NCI-H2196 treated with DMSO at 0.1 percent for 48 hours (cell line): Measurements from ENCODE around the gene GABBR2.
"Not testable (repeated sequence)": the region's sequence is repeated elsewhere in the genome, so short reads cannot be mapped to it uniquely, and the experiment has no call there.

Experiments
- DNase-seq: peaks from one replicate; lab custom pipeline; 2025; ENCODE audit not compliant: unreplicated experiment; lab: John Stamatoyannopoulos, UW

Gene GABBR2

DNA sequence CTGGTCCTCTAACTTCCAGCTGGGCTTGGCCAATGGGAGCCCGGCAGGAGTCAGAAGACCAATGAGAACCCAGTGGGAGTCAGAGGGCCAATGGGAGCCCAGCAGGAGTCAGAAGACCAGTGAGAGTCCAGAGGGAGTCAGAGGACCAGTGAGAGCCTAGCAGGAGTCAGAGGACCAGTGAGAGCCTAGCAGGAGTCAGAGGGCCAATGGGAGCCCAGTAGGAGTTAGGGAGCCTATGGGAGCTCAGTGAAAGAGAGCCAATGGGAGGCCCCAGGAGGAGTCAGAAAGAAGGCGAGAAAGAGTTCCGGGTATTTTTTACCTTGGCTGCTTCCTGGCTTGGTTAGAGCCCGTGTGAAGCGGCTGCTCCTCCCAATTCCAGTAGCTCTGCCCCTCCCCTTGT, 191.0 kb downstream of the GABBR2 start:
- no peak for DNase-seq

- DNase-seq, result no peak
Observed at GRCh38 chr9:98516897-98517503, 191.7 kb downstream of the GABBR2 start.

- DNase-seq, result no peak
Observed at GRCh38 chr9:98516205-98516896, 192.4 kb downstream of the GABBR2 start.

- no peak for DNase-seq
Observed at GRCh38 chr9:98515506-98516204, 193.1 kb downstream of the GABBR2 start.

DNA sequence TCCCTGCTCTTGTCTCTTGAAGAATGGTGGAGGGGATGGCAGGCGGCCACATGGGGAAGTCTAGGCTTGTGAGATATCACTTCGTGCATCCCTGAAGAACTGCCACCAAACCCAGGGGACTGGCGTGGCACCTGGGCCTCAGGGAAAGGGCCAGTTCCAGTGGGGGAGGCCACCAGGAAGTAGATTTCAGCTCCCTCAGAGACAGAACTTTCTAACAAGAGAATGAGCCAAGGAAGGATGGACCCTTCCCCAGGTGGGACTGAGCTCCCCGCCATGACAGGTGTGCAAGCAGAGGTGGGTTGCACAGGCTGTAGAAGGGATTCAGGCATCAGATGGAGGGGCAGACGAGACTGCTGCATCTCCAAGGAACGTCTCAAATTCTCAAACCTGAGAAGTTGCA, 193.9 kb downstream of the GABBR2 start:
- DNase-seq, result no peak

DNA sequence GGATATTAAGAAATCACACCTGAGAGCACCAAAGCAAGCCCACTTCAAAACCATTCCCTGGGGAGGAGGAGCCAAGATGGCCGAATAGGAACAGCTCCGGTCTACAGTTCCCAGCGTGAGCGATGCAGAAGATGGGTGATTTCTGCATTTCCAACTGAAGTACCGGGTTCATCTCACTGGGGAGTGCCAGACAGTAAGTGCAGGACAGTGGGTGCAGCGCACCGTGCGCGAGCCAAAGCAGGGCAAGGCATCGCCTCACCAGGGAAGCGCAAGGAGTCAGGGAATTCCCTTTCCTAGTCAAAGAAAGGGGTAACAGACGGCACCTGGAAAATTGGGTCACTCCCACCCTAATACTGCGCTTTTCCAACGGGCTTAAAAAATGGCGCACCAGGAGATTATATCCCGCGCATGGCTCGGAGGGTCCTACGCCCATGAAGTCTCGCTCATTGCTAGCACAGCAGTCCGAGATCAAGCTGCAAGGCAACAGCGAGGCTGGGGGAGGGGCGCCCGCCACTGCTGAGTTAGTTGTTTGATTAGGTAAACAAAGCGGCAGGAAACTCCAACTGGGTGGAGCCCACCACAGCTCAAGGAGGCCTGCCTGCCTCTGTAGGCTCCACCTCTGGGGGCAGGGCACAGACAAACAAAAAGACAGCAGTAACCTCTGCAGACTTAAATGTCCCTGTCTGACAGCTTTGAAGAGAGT, 200.4 kb downstream of the GABBR2 start:
- DNase-seq, result not testable (repeated sequence)

GRCh38 chr9:98506422-98507054, 202.2 kb downstream of the GABBR2 start:
- no peak for DNase-seq

GRCh38 chr9:98504298-98505282, 204.1 kb downstream of the GABBR2 start:
- no peak for DNase-seq

- DNase-seq, result no peak
Observed at GRCh38 chr9:98503867-98504266, 204.9 kb downstream of the GABBR2 start.

DNA sequence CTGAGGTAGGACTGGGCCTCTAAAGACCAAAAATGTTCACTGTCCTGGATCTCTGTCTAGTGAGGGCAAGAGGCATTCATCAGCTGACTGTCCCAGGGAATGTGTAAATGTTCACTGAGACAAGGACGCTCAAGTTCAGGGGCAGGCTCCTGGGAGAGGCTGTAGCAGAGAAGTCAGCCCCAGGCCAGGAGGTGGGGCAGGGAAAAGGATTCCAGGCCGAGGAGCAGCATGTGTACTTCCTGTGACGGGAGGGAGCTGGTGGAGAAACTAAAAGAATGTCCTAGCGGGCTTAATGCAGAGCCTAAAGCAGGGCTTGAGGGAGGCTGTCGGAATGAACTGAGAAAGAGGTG, 205.8 kb downstream of the GABBR2 start:
- DNase-seq, result no peak

DNA sequence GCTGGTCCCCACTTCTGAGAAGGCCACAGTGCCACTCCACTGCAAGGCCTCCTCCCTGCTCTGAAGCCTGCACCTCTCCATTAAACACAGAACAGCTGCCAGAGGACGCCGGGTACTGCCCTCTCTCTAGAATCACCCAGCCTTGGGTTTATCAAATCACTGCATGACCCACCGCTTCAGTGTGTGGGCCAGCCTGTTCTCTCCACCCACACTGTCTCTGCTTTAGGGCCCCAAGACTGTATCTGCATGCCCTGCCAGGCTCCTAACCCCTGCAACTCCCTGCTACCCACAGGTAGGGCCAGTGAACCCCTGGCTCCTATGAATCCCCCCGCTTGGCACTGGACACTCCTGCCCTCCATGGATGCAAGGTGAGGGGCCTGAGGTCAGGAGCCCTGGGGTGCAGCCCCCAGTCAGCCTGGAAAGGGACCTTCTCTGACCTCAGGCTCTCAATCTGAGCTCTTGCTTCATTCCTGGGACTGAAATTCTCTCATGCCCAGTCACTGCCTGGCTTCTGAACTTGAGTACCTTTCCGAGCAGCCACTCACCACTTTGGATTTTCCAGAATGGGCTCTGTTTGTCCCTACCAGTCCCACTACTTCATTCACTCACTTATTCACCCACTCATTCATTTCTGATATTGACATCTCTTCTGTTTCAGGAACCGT, 206.3 kb downstream of the GABBR2 start:
- no peak for DNase-seq

DNA sequence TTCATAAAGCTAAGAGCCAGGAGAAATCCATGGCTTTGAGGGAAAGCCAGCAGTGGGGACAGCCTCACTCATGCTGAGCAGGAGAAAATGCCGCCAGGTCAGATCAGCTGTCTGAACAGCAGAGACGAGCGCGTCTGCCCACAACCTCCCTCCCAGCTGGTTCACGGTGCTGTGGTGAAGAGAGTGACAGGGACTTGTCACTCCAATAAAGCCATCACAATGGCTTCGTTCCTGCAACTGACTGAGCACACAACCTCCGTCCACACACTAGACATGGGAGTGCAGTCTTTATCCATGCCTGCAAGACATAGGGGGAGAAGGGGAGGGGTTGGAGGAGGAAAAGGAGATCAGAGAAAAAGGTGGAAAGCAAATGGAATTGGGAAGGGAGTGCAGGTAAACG, 206.9 kb downstream of the GABBR2 start:
- DNase-seq, result no peak

DNA sequence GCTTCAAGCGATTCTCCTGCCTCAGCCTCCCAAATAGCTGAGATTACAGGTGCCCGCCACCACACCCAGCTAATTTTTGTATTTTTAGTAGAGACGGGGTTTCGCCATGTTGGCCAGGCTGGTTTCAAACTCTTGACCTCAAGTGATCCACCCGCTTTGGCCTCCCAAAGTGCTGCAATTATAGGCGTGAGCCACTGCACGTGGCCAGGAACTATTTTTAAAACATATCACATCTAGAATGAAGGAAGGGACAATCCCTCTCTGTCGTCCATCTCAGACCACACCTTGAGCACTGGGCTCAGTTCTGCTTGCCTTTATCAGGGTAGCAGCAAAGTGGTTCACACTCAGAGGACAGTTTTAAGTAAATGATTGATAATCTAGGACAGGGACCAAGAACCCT, 207.5 kb downstream of the GABBR2 start:
- DNase-seq, result not testable (repeated sequence)

GRCh38 chr9:98500337-98500919, 208.3 kb downstream of the GABBR2 start:
- no peak for DNase-seq

GRCh38 chr9:98495530-98495929, 213.2 kb downstream of the GABBR2 start:
- no peak for DNase-seq

DNA sequence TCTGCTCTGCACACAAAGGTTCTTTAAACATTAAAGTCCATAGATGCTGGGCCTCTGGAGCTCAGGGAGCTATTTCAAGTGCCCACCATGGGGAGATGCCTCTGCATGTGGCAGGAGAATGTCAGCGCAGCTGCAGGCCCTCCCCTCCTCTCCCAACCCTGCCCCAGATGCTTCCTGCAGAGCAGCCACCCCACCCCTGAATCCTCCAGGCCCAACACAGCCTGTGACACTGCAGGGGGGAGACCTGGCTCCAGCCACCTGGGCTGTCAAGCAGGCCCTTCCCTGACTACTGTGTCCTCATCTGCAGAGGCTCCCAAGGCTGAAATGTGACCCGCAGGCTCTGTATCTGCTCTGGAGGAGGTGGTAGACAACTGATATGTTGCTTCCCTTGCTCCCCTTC, 213.9 kb downstream of the GABBR2 start:
- DNase-seq, result no peak

DNA sequence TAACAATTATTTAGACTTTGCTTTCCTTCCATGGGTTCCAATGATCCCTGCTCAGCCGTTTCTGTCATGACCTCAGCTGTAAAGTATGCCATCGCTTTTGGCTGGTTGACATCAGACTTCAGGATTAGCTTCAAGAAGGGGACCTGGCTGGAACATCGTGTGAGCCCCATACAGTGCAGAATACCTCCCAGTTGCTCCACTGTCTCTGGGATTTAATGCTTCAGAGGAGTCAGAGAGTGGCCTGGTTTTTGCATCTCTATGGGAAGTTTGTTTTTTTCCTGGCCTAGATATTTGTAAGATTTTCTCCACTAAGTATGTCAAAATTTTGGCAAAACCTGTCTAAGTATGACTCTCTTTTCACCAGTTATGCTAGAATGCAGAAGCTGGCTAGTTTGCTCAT, 216.9 kb downstream of the GABBR2 start:
- DNase-seq, result no peak

DNA sequence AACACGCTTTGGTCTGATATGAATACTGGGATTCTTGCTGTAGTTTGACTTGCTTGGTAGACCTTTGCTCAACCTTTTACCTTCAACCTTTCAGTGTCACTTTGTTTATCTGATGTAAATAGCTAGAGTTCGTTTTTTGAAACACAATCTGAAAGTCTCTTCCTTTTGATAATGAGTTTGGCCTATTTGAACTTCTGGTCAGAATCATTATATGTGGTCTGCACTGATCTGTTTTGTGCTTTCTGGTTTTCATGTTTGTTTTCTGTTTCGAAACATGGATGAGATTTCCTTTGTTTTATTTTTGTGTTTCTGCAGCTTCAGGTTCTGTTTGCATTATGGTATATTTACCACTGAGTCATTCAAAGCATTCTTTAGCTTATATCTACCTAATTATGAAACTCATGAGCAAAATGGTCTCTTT, 217.5 kb downstream of the GABBR2 start:
- no peak for DNase-seq

DNA sequence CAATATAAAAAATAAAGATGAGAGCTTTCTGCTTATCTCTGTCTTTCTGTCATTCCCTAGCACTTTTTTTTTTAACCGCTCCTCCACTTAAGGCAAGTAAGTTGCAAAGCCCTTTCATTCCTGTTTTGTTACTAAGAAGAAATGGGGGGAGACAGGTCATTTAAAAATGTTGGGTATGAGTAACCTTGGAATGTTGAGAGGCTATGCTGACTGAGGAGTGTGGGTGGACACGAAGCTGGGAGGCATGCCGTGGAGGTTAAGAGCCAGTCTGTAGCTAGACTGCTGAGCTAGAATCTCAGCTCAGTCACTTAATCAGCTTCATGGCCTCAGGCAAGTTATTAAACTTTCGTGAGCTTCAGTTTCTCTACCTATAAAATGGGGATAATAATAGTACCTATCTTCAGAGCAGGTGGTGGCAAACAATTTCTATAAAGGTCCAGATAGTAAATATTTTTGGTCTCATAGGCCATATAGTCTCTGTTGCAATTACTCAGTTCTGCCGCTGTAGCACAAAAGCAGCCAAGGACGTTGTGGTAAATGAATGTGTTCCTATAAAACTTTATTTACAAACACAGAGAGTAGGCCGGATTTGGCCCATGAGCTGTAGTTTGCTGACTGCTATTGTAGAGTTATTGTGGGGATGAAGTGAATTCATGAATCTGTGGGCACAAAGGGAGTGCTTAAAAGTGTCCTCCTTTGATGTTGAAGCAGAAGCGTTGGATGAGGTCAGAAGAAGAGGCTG, 220.0 kb downstream of the GABBR2 start:
- no peak for DNase-seq
